ENCODE measurements around the gene WASHC4. TPM values are rescaled to one million over a fixed set of nuclear protein-coding genes. Genes with fewer than 3 reads are reported as not detected.

Gene WASHC4
- total RNA-seq, 1 experiment from 2014 or later: 41.2 TPM

- Histone ChIP-seq H3K27ac (ENCODE audit: insufficient read length, low read depth, low read length) (no peak overlapping the region), H3K18ac (ENCODE audit: insufficient read length, low read depth, low read length) (no peak overlapping the region), H4K8ac (replicated peaks; ENCODE audit: insufficient read length, low read depth, low read length) (no peak overlapping the region), H2BK120ac (ENCODE audit: low read depth, low read length, poor library complexity, severe bottlenecking) (no peak overlapping the region), H4K20me1 (ENCODE audit: control insufficient read depth, insufficient read depth, insufficient read length) (no peaks in the 10 kb centered on the region), H3K4me2 (ENCODE audit: insufficient read depth, insufficient read length, low read length) (no peak overlapping the region), H3K23me2 (ENCODE audit: insufficient read length, low read depth, low read length, poor library complexity, severe bottlenecking) (no peaks in the 10 kb centered on the region), H2AK5ac (ENCODE audit: insufficient read length, low read length) (no peak overlapping the region), H3K4ac (ENCODE audit: low read depth, low read length) (no peak overlapping the region), H3K4me1 (ENCODE audit: insufficient read depth, low read length) (no peaks in the 10 kb centered on the region), H3K79me1 (ENCODE audit: insufficient read depth, low read depth, low read length, poor library complexity, severe bottlenecking) (no peaks in the 10 kb centered on the region), H2AFZ (ENCODE audit: low read length) (no peak overlapping the region), H2BK20ac (ENCODE audit: low read depth, low read length, poor library complexity, severe bottlenecking) (no peak overlapping the region), H2BK5ac (ENCODE audit: insufficient read length, low read length) (no peak overlapping the region), H3K9ac (ENCODE audit: extremely low read depth, insufficient read length, low read length) (no peak overlapping the region), H2BK12ac (ENCODE audit: insufficient read length, low read depth, low read length) (no peak overlapping the region), H2BK15ac (ENCODE audit: low read depth, low read length) (no peak overlapping the region), H3K27me3 (ENCODE audit: insufficient read depth, low read length) (no peaks in the 10 kb centered on the region; the same call in 1 of the 2 replicates), H3K56ac (ENCODE audit: insufficient read length, low read depth, low read length) (no peak overlapping the region), H3K23ac (ENCODE audit: insufficient read length, low read depth, low read length) (no peak overlapping the region), H3T11ph (ENCODE audit: low read length) (no peak overlapping the region), H4K5ac (ENCODE audit: insufficient read length, low read depth, low read length) (no peak overlapping the region), H4K91ac (ENCODE audit: insufficient read length, low read depth, low read length) (no peak overlapping the region), H3K14ac (ENCODE audit: insufficient read depth, low read length) (no peak overlapping the region), H3K9me3 (ENCODE audit: control insufficient read depth, low read depth, low read length) (no peaks in the 10 kb centered on the region), H3K79me2 (ENCODE audit: insufficient read depth, low read length) (no peaks in the 10 kb centered on the region)
- no peak for TF ChIP-seq CTCF (conservative IDR thresholded peaks at IDR 0.05)
- Mint-ChIP-seq H3K9me3 (no peaks in the 10 kb centered on the region), H3K4me1 (peaks cover 0 to 5% of the 10 kb centered on the region in 2 experiments; a peak in 1 of 4 replicates), H3K27me3 (ENCODE audit: low read depth) (no peaks in the 10 kb centered on the region), H3K4me3 (no peak overlapping the region), H3K27ac (no peak overlapping the region; a peak in 1 of 7 replicates), H3K36me3 (ENCODE audit: insufficient read depth in 1 of 3, low read depth in 3 of 3) (peaks cover 9 to 30% (median 27%) of the 10 kb centered on the region in 3 experiments; a peak in 6 of 7 replicates)
- WGBS (ENCODE audit: extremely low coverage, insufficient read length, low lambda C conversion rate): no CpG with 5 or more reads among the region's 4 CpGs
- DNase-seq: no peak
These were observed 92.9 kb downstream of the WASHC4 start for GRCh38 chr12:105200385-105200784.
